T-helper 1 cell treated with Interleukin-12 subunit alpha and Interleukin-12 subunit beta and Interleukin-4 antibody, amounts not matched to agents 30 μg/mL and 1 μg/mL, for 36 hours (primary cell): ENCODE results near the gene DGKK.

Source experiments
- H3K27ac Mint-ChIP-seq: one replicate; pipeline ENCODE4 v1.8.0; 2021; ENCODE audit warnings: mild to moderate bottlenecking, mixed read lengths
- H3K27me3 Mint-ChIP-seq: one replicate; pipeline ENCODE4 v1.8.0; 2021; ENCODE audit warnings: low read depth, mixed read lengths
- H3K36me3 Mint-ChIP-seq: one replicate; pipeline ENCODE4 v1.8.0; 2021; ENCODE audit warnings: low read depth, mixed read lengths
- H3K4me1 Mint-ChIP-seq: one replicate; pipeline ENCODE4 v1.8.0; 2021; ENCODE audit warnings: low read depth, mixed read lengths
- H3K4me3 Mint-ChIP-seq: one replicate; pipeline ENCODE4 v1.8.0; 2021; ENCODE audit warnings: mild to moderate bottlenecking, moderate library complexity, mixed read lengths
- H3K9me3 Mint-ChIP-seq: one replicate; pipeline ENCODE4 v1.8.0; 2021; ENCODE audit warnings: mixed read lengths

The DGKK gene

DNA sequence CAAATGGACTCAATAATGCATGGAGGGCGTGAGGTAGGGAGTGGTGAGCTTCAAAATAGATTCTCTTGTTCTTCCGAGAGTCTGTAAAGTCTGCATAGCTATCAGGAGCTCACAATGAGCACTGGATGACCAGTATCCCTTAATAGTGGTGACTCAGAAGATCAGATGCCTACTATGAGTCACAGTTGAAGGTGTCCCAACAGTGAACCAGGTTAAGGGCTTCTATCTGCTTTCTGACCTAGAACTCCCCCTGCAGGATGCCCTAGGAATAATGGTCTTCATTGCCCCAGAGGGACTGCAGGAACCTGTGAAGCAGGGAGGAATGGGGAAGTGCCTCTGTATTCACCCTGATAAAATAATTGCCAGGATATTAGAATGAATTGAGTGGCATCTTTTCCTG, 22.1 kb downstream of the DGKK start:
- Mint-ChIP-seq H3K9me3 (no peaks in the 10 kb centered on the region), H3K4me1 (no peaks in the 10 kb centered on the region), H3K36me3 (no peaks in the 10 kb centered on the region), H3K27ac (no peak overlapping the region), H3K4me3 (no peak overlapping the region), H3K27me3 (no peaks in the 10 kb centered on the region)

DNA sequence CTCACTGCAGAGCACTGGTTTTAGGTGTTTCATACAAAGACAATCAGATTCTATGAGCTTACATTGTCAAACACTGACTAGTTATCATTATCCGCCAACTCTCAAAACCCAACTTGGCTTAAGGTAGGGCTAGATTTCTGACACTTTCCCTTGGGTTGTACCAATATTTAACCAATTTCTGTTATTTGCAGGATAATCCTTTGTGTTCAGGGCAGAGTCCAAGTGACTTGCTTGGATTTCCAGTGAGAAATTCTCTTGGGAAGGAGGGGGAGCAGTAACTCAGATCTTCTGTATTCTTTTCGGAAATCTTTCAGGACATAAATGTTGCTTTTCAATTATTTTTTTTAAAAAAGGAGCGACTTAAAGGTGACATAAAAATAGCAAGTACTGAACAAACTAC, 23.1 kb downstream of the DGKK start:
- Mint-ChIP-seq H3K4me1 (no peaks in the 10 kb centered on the region), H3K9me3 (no peaks in the 10 kb centered on the region), H3K36me3 (no peaks in the 10 kb centered on the region), H3K27ac (no peak overlapping the region), H3K4me3 (no peak overlapping the region), H3K27me3 (no peaks in the 10 kb centered on the region)

DNA sequence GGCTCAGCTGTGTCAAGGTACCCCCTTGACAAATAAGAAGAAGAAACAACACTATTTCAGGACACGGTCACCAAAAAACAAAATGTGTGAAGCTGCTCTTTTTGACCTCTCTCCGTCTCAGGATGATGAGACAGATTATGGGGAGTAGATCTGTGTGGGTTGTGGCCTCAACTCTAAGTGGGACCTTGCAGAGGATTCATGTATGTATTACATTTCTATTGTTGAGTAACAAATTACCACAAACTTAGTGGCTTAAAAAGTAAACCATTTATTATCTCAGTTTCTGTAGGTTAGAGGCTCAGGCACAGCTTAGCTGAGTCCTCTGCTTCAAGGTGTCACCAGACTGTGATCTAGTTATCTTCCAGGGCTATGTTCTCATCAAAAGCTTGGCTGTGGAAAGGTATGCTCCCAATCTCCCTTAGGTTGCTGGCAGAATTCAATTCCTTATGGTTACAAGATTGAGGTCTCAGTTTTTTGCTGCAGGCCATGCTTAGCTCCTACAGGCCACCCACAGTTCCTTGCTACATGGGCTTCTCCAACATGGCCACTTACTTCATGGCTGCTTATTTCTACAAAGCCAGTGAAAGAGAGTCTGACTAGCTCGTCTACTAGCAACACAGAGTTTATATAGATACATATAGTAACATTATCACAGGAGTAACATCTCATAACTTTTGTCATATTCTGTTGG, 28.1 kb downstream of the DGKK start:
- H3K4me3 Mint-ChIP-seq = no peak overlapping the region
- H3K4me1 Mint-ChIP-seq = no peaks in the 10 kb centered on the region
- no peaks in the 10 kb centered on the region for H3K27me3 Mint-ChIP-seq
- no peaks in the 10 kb centered on the region for H3K36me3 Mint-ChIP-seq
- no peak overlapping the region for H3K27ac Mint-ChIP-seq
- H3K9me3 Mint-ChIP-seq = no peaks in the 10 kb centered on the region

DNA sequence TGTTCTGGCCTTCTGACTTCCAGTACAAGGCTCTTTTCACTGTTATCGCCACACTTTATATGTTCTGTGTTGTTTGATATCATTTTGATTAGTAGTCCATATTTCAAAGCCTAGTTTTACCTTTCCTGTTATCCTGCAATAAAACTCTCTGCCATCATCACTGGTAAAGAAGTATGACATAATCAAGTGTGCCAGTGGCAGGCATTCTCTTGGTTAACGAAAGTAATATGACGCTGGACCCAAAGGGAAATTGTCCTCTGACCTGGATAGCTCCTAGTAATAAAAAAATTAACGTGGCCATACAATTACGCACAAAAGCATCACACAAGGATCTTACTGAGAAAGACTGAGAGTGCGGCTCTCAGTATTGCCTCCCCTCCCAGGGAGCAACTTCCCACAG, 33.8 kb downstream of the DGKK start:
- Mint-ChIP-seq H3K27ac (no peak overlapping the region), H3K9me3 (no peaks in the 10 kb centered on the region), H3K4me1 (no peaks in the 10 kb centered on the region), H3K36me3 (no peaks in the 10 kb centered on the region), H3K4me3 (no peak overlapping the region), H3K27me3 (no peaks in the 10 kb centered on the region)

DNA sequence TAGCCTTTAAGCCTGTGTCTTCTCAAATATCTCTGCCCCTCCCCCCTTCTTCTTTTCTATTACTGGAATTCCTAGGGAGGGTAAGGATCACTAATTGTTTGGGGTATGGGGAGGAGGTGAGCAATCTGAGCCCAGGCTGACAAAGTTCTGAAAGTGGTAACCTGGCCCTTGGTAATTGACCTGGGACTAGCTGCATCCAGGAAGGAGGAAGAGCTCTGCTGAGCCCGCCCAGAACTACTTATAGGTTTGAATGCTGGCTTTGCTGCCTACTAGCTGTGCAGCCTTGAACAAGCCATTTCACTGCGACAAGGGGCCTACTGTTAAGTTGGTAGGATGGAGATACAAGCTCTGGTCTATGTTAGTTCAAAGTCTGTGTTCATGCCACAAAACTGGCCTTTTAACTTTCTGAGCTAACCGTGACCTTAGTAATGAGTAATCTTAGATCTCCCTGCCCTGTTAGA, 37.8 kb downstream of the DGKK start:
- Mint-ChIP-seq H3K27me3 (no peaks in the 10 kb centered on the region), H3K9me3 (no peaks in the 10 kb centered on the region), H3K4me1 (no peaks in the 10 kb centered on the region), H3K27ac (no peak overlapping the region), H3K4me3 (no peak overlapping the region), H3K36me3 (no peaks in the 10 kb centered on the region)

DNA sequence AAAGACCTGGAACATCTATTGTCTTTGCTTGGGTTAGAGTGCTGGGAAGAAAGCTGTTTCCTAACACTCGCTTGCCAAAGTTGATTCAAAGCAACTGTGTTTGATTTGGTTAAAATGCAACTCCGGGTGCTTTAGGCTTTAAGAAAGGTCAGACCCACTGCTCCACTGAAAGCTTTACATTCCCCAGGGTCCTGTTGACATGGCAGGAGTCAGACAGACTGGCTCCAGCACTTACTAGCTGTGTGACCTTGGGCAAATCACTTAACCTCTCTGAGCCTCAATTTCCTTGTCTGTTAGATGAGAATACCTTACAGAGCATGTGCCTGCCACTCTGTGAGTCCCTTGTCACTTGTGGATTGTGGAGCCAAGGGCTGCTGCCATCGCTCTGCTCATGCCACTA, 39.0 kb downstream of the DGKK start:
- Mint-ChIP-seq H3K4me1 (no peaks in the 10 kb centered on the region), H3K27ac (no peak overlapping the region), H3K9me3 (no peaks in the 10 kb centered on the region), H3K36me3 (no peaks in the 10 kb centered on the region), H3K27me3 (no peaks in the 10 kb centered on the region), H3K4me3 (no peak overlapping the region)

DNA sequence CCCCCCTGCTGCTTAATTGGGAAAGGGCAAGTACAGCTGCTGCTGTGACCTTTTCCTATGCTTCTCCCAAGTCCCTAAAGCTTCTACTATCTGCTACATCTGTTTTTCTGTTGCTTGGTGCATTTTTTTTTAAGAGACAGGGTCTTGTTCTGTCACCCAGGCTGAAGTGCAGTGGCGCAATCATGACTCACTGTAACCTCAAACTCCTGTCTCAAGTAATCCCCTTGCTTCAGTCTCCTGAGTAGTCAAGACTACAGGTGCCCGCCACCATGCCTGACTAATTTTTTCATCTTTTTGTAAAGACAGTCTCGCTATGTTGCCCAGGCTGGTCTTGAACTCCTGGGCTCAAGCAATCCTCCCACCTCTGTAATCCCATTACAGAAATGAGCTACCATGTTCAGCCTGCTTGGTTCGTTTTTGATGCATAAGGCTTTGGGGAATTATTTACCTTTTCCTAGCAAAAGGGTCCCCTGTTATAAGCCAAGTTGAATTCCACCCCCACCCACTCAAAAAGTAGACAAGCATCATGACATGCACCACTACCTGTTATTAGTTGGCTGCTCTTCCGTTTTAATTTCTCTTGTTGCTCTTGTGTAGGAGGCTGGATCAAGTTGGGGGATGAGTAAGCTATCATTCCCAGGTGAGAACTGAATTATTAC, 39.6 kb downstream of the DGKK start:
- no peaks in the 10 kb centered on the region for H3K9me3 Mint-ChIP-seq
- H3K36me3 Mint-ChIP-seq = no peaks in the 10 kb centered on the region
- no peak overlapping the region for H3K27ac Mint-ChIP-seq
- no peak overlapping the region for H3K4me3 Mint-ChIP-seq
- H3K4me1 Mint-ChIP-seq = no peaks in the 10 kb centered on the region
- no peaks in the 10 kb centered on the region for H3K27me3 Mint-ChIP-seq

DNA sequence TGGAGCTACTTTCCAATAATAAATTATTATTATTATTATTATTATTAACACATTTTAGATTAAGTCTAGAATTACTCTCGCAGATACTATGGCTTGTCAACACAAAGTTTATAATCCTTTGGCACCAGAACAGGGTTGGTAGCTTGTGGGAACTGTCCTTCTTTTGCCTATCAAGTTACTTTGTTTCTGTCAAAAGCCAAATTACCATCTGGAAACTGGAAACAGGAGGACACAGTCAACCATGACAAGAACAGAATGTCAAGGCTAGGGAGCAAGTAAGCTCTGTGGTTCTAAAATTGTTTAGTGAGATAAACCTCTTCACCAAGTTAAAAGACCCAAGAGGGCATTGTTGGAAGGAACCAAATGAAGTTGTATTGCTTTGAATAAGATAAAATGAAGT, 42.5 kb downstream of the DGKK start:
- no peaks in the 10 kb centered on the region for H3K9me3 Mint-ChIP-seq
- no peaks in the 10 kb centered on the region for H3K36me3 Mint-ChIP-seq
- H3K27me3 Mint-ChIP-seq = no peaks in the 10 kb centered on the region
- no peak overlapping the region for H3K4me3 Mint-ChIP-seq
- H3K27ac Mint-ChIP-seq = no peak overlapping the region
- H3K4me1 Mint-ChIP-seq = no peaks in the 10 kb centered on the region

DNA sequence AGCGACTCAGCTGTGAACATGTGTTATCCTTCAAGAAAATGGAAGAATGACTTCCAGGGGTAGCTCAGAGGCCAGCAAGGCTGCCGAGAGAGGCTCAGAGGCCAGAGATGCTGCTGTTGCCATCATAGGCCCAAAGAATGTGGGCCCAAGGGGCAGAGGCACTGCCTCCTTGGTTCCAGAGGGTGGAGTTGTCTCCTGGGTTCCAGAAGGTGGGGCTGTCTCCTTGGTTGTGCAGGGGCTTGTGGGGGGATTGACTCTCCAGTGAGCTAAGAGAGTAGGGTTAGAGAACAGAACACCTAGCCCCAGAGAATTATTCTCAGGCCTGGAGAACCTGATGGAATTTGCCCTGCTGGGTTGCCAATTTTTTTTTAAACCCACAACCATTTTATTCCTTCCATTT, 62.6 kb downstream of the DGKK start:
- Mint-ChIP-seq H3K27ac (no peak overlapping the region), H3K9me3 (no peaks in the 10 kb centered on the region), H3K4me3 (no peak overlapping the region), H3K27me3 (no peaks in the 10 kb centered on the region), H3K36me3 (no peaks in the 10 kb centered on the region), H3K4me1 (no peaks in the 10 kb centered on the region)

DNA sequence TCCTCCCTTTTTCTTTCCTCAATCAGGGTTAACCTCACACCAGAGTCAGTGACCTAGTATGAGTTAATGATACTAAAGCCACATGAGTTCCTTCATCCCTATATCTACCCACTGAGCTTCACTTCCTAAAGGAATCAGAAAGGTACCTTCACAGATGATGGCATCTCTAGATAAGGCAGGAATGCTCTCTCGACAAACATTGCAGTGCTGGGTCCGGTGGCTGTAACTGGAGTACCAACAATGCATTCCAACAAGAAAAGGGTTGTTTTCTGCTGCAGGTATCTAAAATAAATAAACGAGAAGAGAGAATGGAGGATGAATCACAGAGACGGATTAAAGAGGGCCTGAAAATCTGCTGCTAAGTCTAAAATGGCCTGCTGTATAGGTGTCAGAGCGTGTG, 66.7 kb downstream of the DGKK start:
- Mint-ChIP-seq H3K27ac (no peak overlapping the region), H3K36me3 (no peaks in the 10 kb centered on the region), H3K4me1 (no peaks in the 10 kb centered on the region), H3K4me3 (no peak overlapping the region), H3K9me3 (no peaks in the 10 kb centered on the region), H3K27me3 (no peaks in the 10 kb centered on the region)

DNA sequence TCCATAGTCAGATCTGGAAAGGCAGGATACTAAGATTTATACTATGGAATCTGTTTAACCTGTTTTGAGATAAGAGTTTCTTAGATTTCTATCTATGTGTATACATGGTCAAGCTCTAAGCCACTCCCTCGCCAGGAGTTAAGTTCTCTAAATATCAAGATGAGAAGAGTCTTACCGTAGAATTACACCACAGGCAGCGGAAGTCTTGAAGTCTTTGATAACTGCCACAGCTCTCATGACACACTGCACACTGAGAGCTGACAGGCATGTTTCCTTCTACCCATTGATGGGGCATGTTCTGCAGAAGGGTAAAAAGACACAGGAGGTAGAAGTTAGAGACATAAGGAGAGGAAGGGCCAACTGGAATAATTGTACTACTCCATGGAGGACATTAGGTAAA, 67.7 kb downstream of the DGKK start:
- Mint-ChIP-seq H3K36me3 (no peaks in the 10 kb centered on the region), H3K27me3 (no peaks in the 10 kb centered on the region), H3K9me3 (no peaks in the 10 kb centered on the region), H3K27ac (no peak overlapping the region), H3K4me3 (no peak overlapping the region), H3K4me1 (no peaks in the 10 kb centered on the region)

DNA sequence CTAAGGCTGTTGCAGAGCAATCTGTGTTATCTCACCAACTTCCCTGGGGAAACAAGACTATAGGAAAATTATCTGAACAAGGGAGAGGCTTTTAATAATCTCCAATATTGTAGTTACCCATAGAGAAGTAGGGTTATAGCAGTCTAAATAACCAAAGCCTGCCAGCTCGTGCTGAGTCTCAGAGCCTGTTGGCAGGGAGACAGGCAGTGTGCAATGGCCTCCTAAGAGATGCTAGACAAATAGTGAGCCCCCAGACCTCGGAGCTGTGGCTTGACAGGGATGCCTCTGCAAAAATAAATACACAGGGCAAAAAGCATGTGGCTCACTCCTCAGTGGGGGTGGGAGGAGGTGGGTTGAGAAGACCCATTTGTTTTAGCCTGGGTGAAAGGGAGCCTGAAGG, 76.7 kb downstream of the DGKK start:
- Mint-ChIP-seq H3K9me3 (no peaks in the 10 kb centered on the region), H3K4me1 (no peaks in the 10 kb centered on the region), H3K27me3 (no peaks in the 10 kb centered on the region), H3K36me3 (no peaks in the 10 kb centered on the region), H3K27ac (no peak overlapping the region), H3K4me3 (no peak overlapping the region)

DNA sequence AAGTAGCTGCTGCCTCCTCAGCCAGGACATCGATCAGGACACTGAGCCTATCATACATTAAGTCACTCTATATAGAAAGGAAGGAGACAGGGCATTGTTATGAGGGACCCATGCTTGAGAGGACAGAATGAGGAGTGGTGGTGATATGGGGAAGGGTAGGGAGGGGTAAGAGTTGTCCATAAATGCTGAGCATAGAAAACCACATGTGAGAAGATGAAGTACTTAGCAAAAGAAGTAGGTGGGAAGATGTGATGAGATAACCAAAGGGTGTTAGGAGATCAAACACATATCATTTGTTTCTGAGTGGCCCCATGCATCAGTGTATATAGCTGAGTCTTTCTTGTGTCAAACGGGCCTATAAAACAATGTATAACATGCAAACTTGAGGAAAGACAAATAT, 84.1 kb downstream of the DGKK start:
- Mint-ChIP-seq H3K27ac (no peak overlapping the region), H3K9me3 (no peaks in the 10 kb centered on the region), H3K27me3 (no peaks in the 10 kb centered on the region), H3K36me3 (no peaks in the 10 kb centered on the region), H3K4me3 (no peak overlapping the region), H3K4me1 (no peaks in the 10 kb centered on the region)

DNA sequence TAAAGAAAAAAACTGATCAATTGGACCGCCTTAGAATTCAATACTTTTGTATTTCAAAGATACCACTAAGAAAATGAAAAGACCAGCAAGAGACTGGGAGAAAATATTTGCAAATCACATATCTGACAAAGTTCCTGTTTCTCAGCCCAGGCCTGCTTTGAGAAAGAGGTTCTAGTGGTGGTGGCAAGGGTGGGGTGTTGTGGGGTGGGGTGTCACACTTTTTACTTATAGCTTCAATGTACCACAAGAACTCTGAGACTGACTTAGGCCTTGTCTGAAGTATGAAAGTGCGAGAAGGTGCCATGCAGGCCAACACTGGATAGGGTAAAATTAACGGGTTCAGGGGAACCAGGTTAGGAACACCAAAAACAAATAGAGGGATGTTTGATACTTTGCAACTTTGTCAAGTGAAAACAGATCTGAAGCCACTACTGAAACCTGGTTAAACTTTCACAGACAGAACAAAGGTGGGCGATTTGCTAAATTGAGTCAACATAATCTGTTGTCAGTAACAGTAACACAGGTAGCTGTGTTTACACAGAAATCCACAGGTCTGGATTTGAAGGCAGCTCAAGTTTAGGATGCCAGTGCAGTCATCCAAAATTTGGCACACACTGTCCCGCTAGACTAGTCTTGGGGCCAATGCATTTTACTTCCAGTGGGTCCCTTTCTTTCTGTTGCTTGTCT, 88.8 kb downstream of the DGKK start:
- Mint-ChIP-seq H3K36me3 (no peaks in the 10 kb centered on the region), H3K4me1 (no peaks in the 10 kb centered on the region), H3K27me3 (no peaks in the 10 kb centered on the region), H3K4me3 (no peak overlapping the region), H3K27ac (no peak overlapping the region), H3K9me3 (no peaks in the 10 kb centered on the region)
